Stimulated activated CD8-positive, alpha-beta memory T cell treated with anti-CD3 and anti-CD28 coated beads, Interleukin-7, amount 100 ng/mL, for 1 hour (primary cell): ENCODE data around the gene IL1R2.

ENCODE experiments used
- DNase-seq, 2 donors: peaks; one replicate each; pipeline ENCODE4 v3.0.0-alpha.2; 2020; ENCODE audit warnings: low read depth in 2 of 2

IL1R2 gene

GRCh38 chr2:102041351-102041750 lies 49.6 kb downstream of the IL1R2 start:
- no peak for DNase-seq

- no peak for DNase-seq
These were observed 50.7 kb downstream of the IL1R2 start for GRCh38 chr2:102042196-102043081.

- DNase-seq, result no peak
These were observed 51.8 kb downstream of the IL1R2 start for GRCh38 chr2:102043560-102043959.

GRCh38 chr2:102044235-102044896 lies 52.6 kb downstream of the IL1R2 start:
- DNase-seq, result no peak

GRCh38 chr2:102044967-102045489 lies 53.3 kb downstream of the IL1R2 start:
- no peak for DNase-seq

GRCh38 chr2:102045697-102046096 lies 53.9 kb downstream of the IL1R2 start:
- DNase-seq, result no peak

GRCh38 chr2:102046135-102046986 lies 54.6 kb downstream of the IL1R2 start:
- no peak for DNase-seq

GRCh38 chr2:102048465-102048864 lies 56.7 kb downstream of the IL1R2 start:
- DNase-seq, result no peak

- no peak for DNase-seq
These were observed 58.1 kb downstream of the IL1R2 start for GRCh38 chr2:102049756-102050443.

- no peak for DNase-seq
These were observed 59.2 kb downstream of the IL1R2 start for GRCh38 chr2:102050854-102051391.

- no peak for DNase-seq
These were observed 60.0 kb downstream of the IL1R2 start for GRCh38 chr2:102051692-102052277.

- DNase-seq, result no peak
These were observed 60.6 kb downstream of the IL1R2 start for GRCh38 chr2:102052365-102052764.

- no peak for DNase-seq
These were observed 61.3 kb downstream of the IL1R2 start for GRCh38 chr2:102053096-102053495.

GRCh38 chr2:102055346-102055990 lies 63.7 kb downstream of the IL1R2 start:
- no peak for DNase-seq

GRCh38 chr2:102056079-102056581 lies 64.4 kb downstream of the IL1R2 start:
- no peak for DNase-seq

GRCh38 chr2:102057502-102058292 lies 65.9 kb downstream of the IL1R2 start:
- DNase-seq, result no peak

GRCh38 chr2:102058293-102058833 lies 66.6 kb downstream of the IL1R2 start:
- DNase-seq, result no peak

GRCh38 chr2:102059151-102059550 lies 67.4 kb downstream of the IL1R2 start:
- no peak for DNase-seq

GRCh38 chr2:102060047-102060446 lies 68.3 kb downstream of the IL1R2 start:
- DNase-seq, result no peak
